COLO668 (cell line): ENCODE measurements around the gene GOLT1B.

Experiments
- DNase-seq: peaks from one replicate; lab custom pipeline; 2025; ENCODE audit not compliant: unreplicated experiment; lab: John Stamatoyannopoulos, UW

GOLT1B gene

GRCh38 chr12:21561158-21561557 is 59.6 kb downstream of the GOLT1B start:
- no peak for DNase-seq

- DNase-seq: no peak
Observed at GRCh38 chr12:21562859-21563258, 61.3 kb downstream of the GOLT1B start.

- no peak for DNase-seq
Observed at GRCh38 chr12:21566223-21566906, 64.8 kb downstream of the GOLT1B start.

GRCh38 chr12:21566907-21567394 is 65.4 kb downstream of the GOLT1B start:
- DNase-seq: no peak
